Measurements from ENCODE around the gene OST4.

Gene OST4

GRCh38 chr2:27095745-27096651 lies 24.5 kb upstream of the OST4 start:
- H3K4me3 ChIP-seq (ENCODE audit: low read depth, low read length): no peak overlapping the region
- TF ChIP-seq CTCF (IDR thresholded peaks at IDR 0.05; ENCODE audit: borderline replicate concordance, insufficient read depth, low read depth, low read length): no peak

- no peak for TF ChIP-seq CTCF (IDR thresholded peaks at IDR 0.05; ENCODE audit: borderline replicate concordance, insufficient read depth, low read depth, low read length)
These were observed 23.9 kb upstream of the OST4 start for GRCh38 chr2:27095427-27095744.

GRCh38 chr2:27094353-27094984 lies 23.0 kb upstream of the OST4 start:
- H3K4me3 ChIP-seq (ENCODE audit: low read depth, low read length): no peak overlapping the region
- no peak for TF ChIP-seq CTCF (IDR thresholded peaks at IDR 0.05; ENCODE audit: borderline replicate concordance, insufficient read depth, low read depth, low read length)

More at GRCh38 chr2:27095427-27095744, 23.9 kb upstream of the OST4 start:
- no peak overlapping the region for H3K4me3 ChIP-seq (ENCODE audit: low read depth, low read length)

GRCh38 chr2:27093430-27094352 lies 22.2 kb upstream of the OST4 start:
- no peak overlapping the region for H3K4me3 ChIP-seq (ENCODE audit: low read depth, low read length)
- TF ChIP-seq CTCF (IDR thresholded peaks at IDR 0.05; ENCODE audit: borderline replicate concordance, insufficient read depth, low read depth, low read length): no peak

- no peak overlapping the region for H3K4me3 ChIP-seq (ENCODE audit: low read depth, low read length)
- TF ChIP-seq CTCF (IDR thresholded peaks at IDR 0.05; ENCODE audit: borderline replicate concordance, insufficient read depth, low read depth, low read length): no peak
These were observed 21.4 kb upstream of the OST4 start for GRCh38 chr2:27092696-27093429.
